ENCODE data around the gene TMEM26. TPM values are rescaled to one million over a fixed set of nuclear protein-coding genes. Genes with fewer than 3 reads are reported as not detected.

The TMEM26 gene
- polyA plus RNA-seq, 2 of the 4 experiments (the other 2 are of a cell fraction), result 0.03 to 0.10 TPM

DNA sequence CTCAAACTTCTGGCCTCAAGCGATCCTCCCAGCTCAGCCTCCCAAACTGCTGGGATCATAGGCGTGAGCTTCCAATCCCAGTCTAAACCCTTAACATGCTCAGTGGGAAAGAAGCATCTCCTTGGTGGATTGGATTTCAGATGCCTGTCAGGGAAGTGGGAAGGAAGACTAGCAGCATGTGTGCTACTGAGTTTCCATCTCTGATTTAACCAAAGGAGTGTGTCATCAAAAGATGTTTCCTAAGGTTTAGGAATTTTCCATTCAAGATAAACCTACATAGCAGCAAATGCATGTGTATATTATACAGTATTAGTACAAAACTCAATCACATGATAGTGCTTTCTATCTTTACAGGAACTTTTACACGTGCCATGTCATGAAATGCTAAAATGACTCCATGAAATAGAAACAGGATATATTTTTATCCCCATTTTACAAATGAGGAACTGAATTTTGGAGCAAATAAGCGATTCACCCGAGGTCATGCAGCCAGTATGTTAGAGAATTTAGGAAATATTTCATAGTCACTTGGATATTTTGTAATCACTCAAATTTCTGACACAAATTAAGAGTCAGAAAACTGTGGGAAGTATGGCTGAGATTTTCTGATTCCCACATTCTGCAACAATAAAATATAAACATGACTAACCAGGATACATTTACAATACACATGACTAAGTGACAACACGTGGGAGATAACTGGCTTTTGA lies 11.4 kb upstream of the TMEM26 start:
- DNase-seq (ENCODE audit: low read depth in 1 of 2, low spot score in 1 of 2) (no peak), ATAC-seq (no peak), FAIRE-seq (no peak)
- Histone ChIP-seq H3K9me3 (no peaks in the 10 kb centered on the region), H3K4me1 (no peaks in the 10 kb centered on the region), H3K4me2 (0 out of 3 replicates have a peak overlapping the region, but pooled peaks have one; percentile 4), H3K27ac (no peak overlapping the region), H3K4me3 (no peak overlapping the region)
- TF ChIP-seq NR3C1 (IDR thresholded peaks at IDR 0.05), result no peak
- no peak for TF ChIP-seq POLR2AphosphoS2 (conservative IDR thresholded peaks at IDR 0.05; ENCODE audit: low read length)
- no peak for TF ChIP-seq PHF8 (IDR thresholded peaks at IDR 0.05; ENCODE audit: borderline replicate concordance, low read depth)
- TF ChIP-seq FOSL2 (IDR thresholded peaks at IDR 0.05), result no peak
- no peak for TF ChIP-seq FOSL2 (CRISPR knock-in tag; IDR thresholded peaks at IDR 0.05)
- TF ChIP-seq, protein P1, sequence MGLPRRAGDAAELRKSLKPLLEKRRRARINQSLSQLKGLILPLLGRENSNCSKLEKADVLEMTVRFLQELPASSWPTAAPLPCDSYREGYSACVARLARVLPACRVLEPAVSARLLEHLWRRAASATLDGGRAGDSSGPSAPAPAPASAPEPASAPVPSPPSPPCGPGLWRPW (IDR thresholded peaks at IDR 0.05), result no peak
- TF ChIP-seq HOXA7 (CRISPR knock-in tag; IDR thresholded peaks at IDR 0.05), result no peak
- no peak for TF ChIP-seq HEYL (CRISPR knock-in tag; IDR thresholded peaks at IDR 0.05)
- no peak for TF ChIP-seq POLR2A (IDR thresholded peaks at IDR 0.05; ENCODE audit: low read length)
- TF ChIP-seq RARB (CRISPR knock-in tag; IDR thresholded peaks at IDR 0.05), result no peak
- no peak for TF ChIP-seq SREBF2 (IDR thresholded peaks at IDR 0.05)
- no peak for TF ChIP-seq BCL3 (IDR thresholded peaks at IDR 0.05)
- ChIA-PET POLR2A (no interaction called here), CTCF (no interaction called here)
- 43% methylated on average over 6 of the region's 6 CpGs for WGBS (ENCODE audit: missing lambda C conversion rate)

- TF ChIP-seq CBX8 (IDR thresholded peaks at IDR 0.05) (no peak), ZC3H11A (IDR thresholded peaks at IDR 0.05) (no peak)
- no peaks in the 10 kb centered on the region for H3K9me3 ChIP-seq
- CTCF ChIA-PET, result no interaction called here
- no peak overlapping the region for H3K4me3 ChIP-seq
- no peaks in the 10 kb centered on the region for H3K4me1 ChIP-seq
- DNase-seq (ENCODE audit: low read depth in 1 of 2, low spot score in 1 of 2) (no peak), ATAC-seq (no peak), FAIRE-seq (no peak)
- H3K27ac ChIP-seq, result no peak overlapping the region
- H3K4me2 ChIP-seq, result no peak overlapping the region
- POLR2A ChIA-PET, result no interaction called here
- 53% methylated on average over 5 of the region's 5 CpGs for WGBS (ENCODE audit: missing lambda C conversion rate)
These were observed 10.1 kb upstream of the TMEM26 start for GRCh38 chr10:61463035-61463909.

GRCh38 chr10:61460835-61461234 lies 7.7 kb upstream of the TMEM26 start:
- Histone ChIP-seq H3K27ac (no peak overlapping the region), H3K4me3 (no peak overlapping the region), H3K4me1 (no peaks in the 10 kb centered on the region), H3K4me2 (no peak overlapping the region), H3K9me3 (no peaks in the 10 kb centered on the region)
- TF ChIP-seq MAZ (IDR thresholded peaks at IDR 0.05; ENCODE audit: borderline replicate concordance, low read depth, low read length), result no peak
- TF ChIP-seq, protein P2, sequence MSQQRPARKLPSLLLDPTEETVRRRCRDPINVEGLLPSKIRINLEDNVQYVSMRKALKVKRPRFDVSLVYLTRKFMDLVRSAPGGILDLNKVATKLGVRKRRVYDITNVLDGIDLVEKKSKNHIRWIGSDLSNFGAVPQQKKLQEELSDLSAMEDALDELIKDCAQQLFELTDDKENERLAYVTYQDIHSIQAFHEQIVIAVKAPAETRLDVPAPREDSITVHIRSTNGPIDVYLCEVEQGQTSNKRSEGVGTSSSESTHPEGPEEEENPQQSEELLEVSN (IDR thresholded peaks at IDR 0.05; ENCODE audit: borderline replicate concordance, low read depth), result no peak
- TF ChIP-seq, protein P3, sequence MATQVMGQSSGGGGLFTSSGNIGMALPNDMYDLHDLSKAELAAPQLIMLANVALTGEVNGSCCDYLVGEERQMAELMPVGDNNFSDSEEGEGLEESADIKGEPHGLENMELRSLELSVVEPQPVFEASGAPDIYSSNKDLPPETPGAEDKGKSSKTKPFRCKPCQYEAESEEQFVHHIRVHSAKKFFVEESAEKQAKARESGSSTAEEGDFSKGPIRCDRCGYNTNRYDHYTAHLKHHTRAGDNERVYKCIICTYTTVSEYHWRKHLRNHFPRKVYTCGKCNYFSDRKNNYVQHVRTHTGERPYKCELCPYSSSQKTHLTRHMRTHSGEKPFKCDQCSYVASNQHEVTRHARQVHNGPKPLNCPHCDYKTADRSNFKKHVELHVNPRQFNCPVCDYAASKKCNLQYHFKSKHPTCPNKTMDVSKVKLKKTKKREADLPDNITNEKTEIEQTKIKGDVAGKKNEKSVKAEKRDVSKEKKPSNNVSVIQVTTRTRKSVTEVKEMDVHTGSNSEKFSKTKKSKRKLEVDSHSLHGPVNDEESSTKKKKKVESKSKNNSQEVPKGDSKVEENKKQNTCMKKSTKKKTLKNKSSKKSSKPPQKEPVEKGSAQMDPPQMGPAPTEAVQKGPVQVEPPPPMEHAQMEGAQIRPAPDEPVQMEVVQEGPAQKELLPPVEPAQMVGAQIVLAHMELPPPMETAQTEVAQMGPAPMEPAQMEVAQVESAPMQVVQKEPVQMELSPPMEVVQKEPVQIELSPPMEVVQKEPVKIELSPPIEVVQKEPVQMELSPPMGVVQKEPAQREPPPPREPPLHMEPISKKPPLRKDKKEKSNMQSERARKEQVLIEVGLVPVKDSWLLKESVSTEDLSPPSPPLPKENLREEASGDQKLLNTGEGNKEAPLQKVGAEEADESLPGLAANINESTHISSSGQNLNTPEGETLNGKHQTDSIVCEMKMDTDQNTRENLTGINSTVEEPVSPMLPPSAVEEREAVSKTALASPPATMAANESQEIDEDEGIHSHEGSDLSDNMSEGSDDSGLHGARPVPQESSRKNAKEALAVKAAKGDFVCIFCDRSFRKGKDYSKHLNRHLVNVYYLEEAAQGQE (IDR thresholded peaks at IDR 0.05), result no peak
- no peak for ATAC-seq
- no peak for FAIRE-seq
- CTCF ChIA-PET, result interaction anchor here (1.1 kb wide), 1 partner anchor 147 kb away, joined by 3 read pairs; no protein-coding TSS in a partner anchor
- no peak for DNase-seq (ENCODE audit: low read depth in 1 of 2, low spot score in 1 of 2)
- POLR2A ChIA-PET, result no interaction called here
